HG02884 (cell line): Measurements from ENCODE around the gene CD37.

Source experiments
- ATAC-seq: cut with Tn5 transposase; IDR thresholded peaks from one replicate; pipeline ENCODE4 v1.9.1; 2021; ENCODE audit warnings: mild to moderate bottlenecking, moderate library complexity; ENCODE audit not compliant: unreplicated experiment

The CD37 gene

GRCh38 chr19:49344505-49345423, 9.6 kb downstream of the CD37 start:
- no peak for ATAC-seq

- ATAC-seq = no peak
Observed at GRCh38 chr19:49347191-49347590, 12.0 kb downstream of the CD37 start.

- no peak for ATAC-seq
Observed at GRCh38 chr19:49347835-49348234, 12.6 kb downstream of the CD37 start.

- ATAC-seq = no peak
Observed at GRCh38 chr19:49348305-49349189, 13.3 kb downstream of the CD37 start.

GRCh38 chr19:49349567-49349966, 14.4 kb downstream of the CD37 start:
- ATAC-seq = no peak

- ATAC-seq = no peak
Observed at GRCh38 chr19:49355909-49356353, 20.7 kb downstream of the CD37 start.

- no peak for ATAC-seq
Observed at GRCh38 chr19:49356382-49356781, 21.2 kb downstream of the CD37 start.

- no peak for ATAC-seq
Observed at GRCh38 chr19:49357186-49357585, 22.0 kb downstream of the CD37 start.

- no peak for ATAC-seq
Observed at GRCh38 chr19:49359851-49360820, 24.9 kb downstream of the CD37 start.

GRCh38 chr19:49361438-49362047, 26.3 kb downstream of the CD37 start:
- ATAC-seq = no peak

GRCh38 chr19:49362048-49362928, 27.1 kb downstream of the CD37 start, which contains the start of gene TEAD2:
Gene TEAD2, minus strand, starts transcription at chr19:49362416. Its CDS starts 2,341 bp downstream, at chr19:49360075.
- no peak for ATAC-seq

- no peak for ATAC-seq
Observed at GRCh38 chr19:49362929-49363267, 27.7 kb downstream of the CD37 start.

- ATAC-seq = no peak
Observed at GRCh38 chr19:49363268-49364082, 28.3 kb downstream of the CD37 start, which contains the start of gene DKKL1. Gene DKKL1, plus strand, starts transcription at chr19:49363877. Its CDS starts 122 bp downstream, at chr19:49363999.

GRCh38 chr19:49364083-49364737, 29.0 kb downstream of the CD37 start:
- no peak for ATAC-seq

GRCh38 chr19:49366110-49366509, 30.9 kb downstream of the CD37 start:
- no peak for ATAC-seq

GRCh38 chr19:49368711-49369358, 33.6 kb downstream of the CD37 start:
- ATAC-seq = no peak

- ATAC-seq = no peak
Observed at GRCh38 chr19:49371184-49371583, 36.0 kb downstream of the CD37 start.
